Tibial nerve (tissue), 3 donors: Measurements from ENCODE around the gene CTBP1.

Source experiments
- EP300 ChIP-seq, 2 donors: sonication (generic); formaldehyde crosslinking; IDR thresholded peaks; one replicate each; pipeline ENCODE4 v1.6.1; 2017; ENCODE audit warnings: antibody characterized with exemption in 2 of 2, mild to moderate bottlenecking in 1 of 2
- POLR2A ChIP-seq, 2 donors: fragments of 450-650 bp; IDR thresholded peaks; one replicate each; pipeline ENCODE4 v1.6.1; 2017; ENCODE audit warnings: antibody characterized with exemption in 2 of 2, mild to moderate bottlenecking in 2 of 2, moderate library complexity in 2 of 2

DNA sequence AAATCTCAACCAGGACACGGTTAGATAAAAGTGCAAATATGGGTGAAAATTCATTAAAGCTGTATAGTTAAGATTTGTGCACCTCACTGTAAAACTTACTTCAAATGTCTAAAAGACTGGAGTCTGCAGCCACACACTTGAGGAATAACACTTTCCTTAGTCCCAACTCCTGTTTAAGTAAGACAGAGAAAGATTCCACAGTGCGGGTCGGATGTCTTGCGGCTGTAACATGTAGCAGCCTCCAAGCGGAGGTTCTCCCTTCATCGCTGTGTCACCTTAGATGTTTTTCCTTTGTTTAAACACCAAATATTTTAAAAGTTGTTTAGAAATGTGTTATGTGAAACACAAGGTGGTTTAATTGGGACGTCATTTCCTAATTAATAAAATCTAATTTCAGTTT lies 39.9 kb upstream of the CTBP1 start:
- no peak for TF ChIP-seq EP300 (IDR thresholded peaks at IDR 0.05)
- no peak for TF ChIP-seq POLR2A (IDR thresholded peaks at IDR 0.05)
